HepG2 (cell line): Measurements from ENCODE around the gene SYS1. TPM values are rescaled to one million over a fixed set of nuclear protein-coding genes. Genes with fewer than 3 reads are reported as not detected.

ENCODE experiments used
- ATF3 ChIP-seq: sonication (generic); formaldehyde crosslinking; IDR thresholded peaks from 2 replicates; pipeline ENCODE4 v1.4.0; 2020; ENCODE audit warnings: missing genetic modification reagents
- DRAP1 ChIP-seq: IDR thresholded peaks from 2 replicates; pipeline ENCODE4 v1.6.1; 2016; ENCODE audit warnings: missing genetic modification reagents, missing compliant biosample characterization
- HMGXB4 ChIP-seq, 2 experiments: sonication (generic) in 1 of 2; formaldehyde crosslinking in 1 of 2; IDR thresholded peaks; 2 replicates each; pipeline versions ENCODE4 v1.4.0 to v1.6.1; 2018 to 2020; ENCODE audit warnings: missing genetic modification reagents in 2 of 2, borderline replicate concordance in 1 of 2, low read depth in 1 of 2, mild to moderate bottlenecking in 1 of 2, missing biosample characterization in 1 of 2
- KDM2A ChIP-seq: sonication (generic); formaldehyde crosslinking; IDR thresholded peaks from 2 replicates; pipeline ENCODE4 v1.4.0; 2020; ENCODE audit warnings: low read depth, missing genetic modification reagents, borderline replicate concordance
- KLF15 ChIP-seq: sonication (generic); formaldehyde crosslinking; IDR thresholded peaks from 2 replicates; pipeline ENCODE4 v1.8.1; 2023; ENCODE audit warnings: borderline replicate concordance, mild to moderate bottlenecking, inconsistent platforms, missing genetic modification reagents, mixed read lengths
- KLF9 ChIP-seq: IDR thresholded peaks from 2 replicates; pipeline ENCODE4 v1.6.1; 2016; ENCODE audit warnings: low read depth
- MLX ChIP-seq: IDR thresholded peaks from 2 replicates; pipeline ENCODE4 v1.6.1; 2016
- NCOA5 ChIP-seq: sonication (generic); formaldehyde crosslinking; IDR thresholded peaks from 2 replicates; pipeline ENCODE4 v1.4.0; 2020; ENCODE audit warnings: missing genetic modification reagents
- RFXANK ChIP-seq: IDR thresholded peaks from 2 replicates; pipeline ENCODE4 v1.6.1; 2016
- SRSF4 ChIP-seq: fragments of 200-400 bp; formaldehyde crosslinking; IDR thresholded peaks from one replicate; pipeline ENCODE4 v1.6.1; 2018; ENCODE audit warnings: mild to moderate bottlenecking, low read depth, low read length, moderate library complexity; ENCODE audit not compliant: poor library complexity, severe bottlenecking
- SSRP1 ChIP-seq: IDR thresholded peaks from 2 replicates; pipeline ENCODE4 v1.6.1; 2016; ENCODE audit warnings: control low read depth
- TERF1 ChIP-seq: sonication (generic); formaldehyde crosslinking; IDR thresholded peaks from 2 replicates; pipeline ENCODE4 v1.8.0; 2022; ENCODE audit warnings: mild to moderate bottlenecking, missing genetic modification reagents, moderate library complexity
- ZNF235 ChIP-seq: sonication (generic); formaldehyde crosslinking; IDR thresholded peaks from 2 replicates; pipeline ENCODE4 v1.8.1; 2023; ENCODE audit warnings: mild to moderate bottlenecking, missing genetic modification reagents, borderline replicate concordance
- ZNF574 ChIP-seq: sonication (generic); formaldehyde crosslinking; IDR thresholded peaks from 2 replicates; pipeline ENCODE4 v1.4.0; 2020; ENCODE audit warnings: missing genetic modification reagents
- ZNF710 ChIP-seq: sonication (generic); formaldehyde crosslinking; IDR thresholded peaks from 2 replicates; pipeline ENCODE4 v1.5.0; 2020; ENCODE audit warnings: mild to moderate bottlenecking, missing genetic modification reagents, borderline replicate concordance
- ZNF839 ChIP-seq: sonication (generic); formaldehyde crosslinking; IDR thresholded peaks from 2 replicates; pipeline ENCODE4 v1.4.0; 2020; ENCODE audit warnings: missing genetic modification reagents, mild to moderate bottlenecking, borderline replicate concordance
- polyA plus RNA-seq, 8 experiments: library from polyadenylated mRNA; depleted of rRNA in 3 of 8; stranded (reverse) in 7 of 8; unstranded in 1 of 8; fragments of >200 nt; fragmentation: Illumina TruSeq in 4 of 8; extraction: Trizol in 4 of 8; gene quantifications; 2 replicates each; pipeline versions ENCODE4 v1.2.1 to v1.2.3, GENCODE V29; 2011 to 2016; ENCODE audit warnings: low read depth in 4 of 8, missing spikeins in 1 of 8, mixed read lengths in 1 of 8; ENCODE audit not compliant: insufficient read depth in 1 of 8
- total RNA-seq, 5 experiments: library from RNA; depleted of rRNA; stranded (reverse); fragments of >200 nt; fragmentation: Illumina TruSeq; extraction: Trizol; gene quantifications; 2 replicates each; pipeline ENCODE4 v1.2.3, GENCODE V29; 2016; ENCODE audit warnings: low read depth in 1 of 5

SYS1 gene
- total and polyA plus RNA-seq, 2 of the 13 experiments (the other 11 are each of a cell fraction or from before 2014, with no cell fraction given), result 38.3 to 65.6 TPM

GRCh38 chr20:45338121-45339030 is 24.6 kb upstream of the SYS1 start (continued):
- no peak for TF ChIP-seq KLF9 (CRISPR knock-in tag)
- no peak for TF ChIP-seq SRSF4
- TF ChIP-seq SSRP1 (CRISPR knock-in tag), result no peak
- no peak; the same call in 1 of the 2 replicates for TF ChIP-seq ZNF710 (CRISPR knock-in tag)
- TF ChIP-seq ZNF574 (CRISPR knock-in tag), result peak; percentile 43
- no peak; the same call in 1 of the 2 replicates for TF ChIP-seq ZNF839 (CRISPR knock-in tag)
- no peak; the same call in 1 of the 2 replicates for TF ChIP-seq RFXANK (CRISPR knock-in tag)
- no peak for TF ChIP-seq ATF3 (CRISPR knock-in tag)
- no peak for TF ChIP-seq KDM2A (CRISPR knock-in tag)
- no peak for TF ChIP-seq NCOA5 (CRISPR knock-in tag)
- no peak; the same call in 1 of the 2 replicates for TF ChIP-seq MLX
- TF ChIP-seq DRAP1 (CRISPR knock-in tag), result no peak
- TF ChIP-seq ZNF235 (CRISPR knock-in tag), result no peak
- TF ChIP-seq HMGXB4 (CRISPR knock-in tag; IDR thresholded peaks at IDR 0.05; ENCODE audit: borderline replicate concordance in 1 of 2, low read depth in 1 of 2), result peak in 1 of 2 experiments; percentile 58; a peak in 1 of 4 replicates
- TF ChIP-seq KLF15 (CRISPR knock-in tag), result no peak
- no peak for TF ChIP-seq TERF1 (CRISPR knock-in tag)
